WTC11 (cell line): ENCODE results near the gene PGAP3. TPM values are rescaled to one million over a fixed set of nuclear protein-coding genes. Genes with fewer than 3 reads are reported as not detected.
A peak's percentile ranks its signal among the peaks of the same experiment; 100 is the strongest.

Experiments used
- ATAC-seq: fragments of 200-7000 bp; cut with Tn5 transposase; 2 replicates; pipeline ENCODE4 v1.10.0; 2021; ENCODE audit warnings: mild to moderate bottlenecking, moderate library complexity
- CTCF ChIA-PET: fragments of 300-600 bp; sonication (Branson Sonifier 250); formaldehyde crosslinking; loops from one replicate; lab custom pipeline; 2021; ENCODE audit warnings: antibody characterized with exemption; lab: Charles Lee
- POLR2A ChIA-PET: fragments of 350-600 bp; sonication (Branson Sonifier 250); formaldehyde crosslinking; loops from one replicate; lab custom pipeline; 2021; ENCODE audit warnings: antibody characterized with exemption; lab: Charles Lee
- DNase-seq: peaks from one replicate; pipeline ENCODE4 v3.0.0; 2021; ENCODE audit warnings: low spot score
- H3K27ac Mint-ChIP-seq: 2 replicates; pipeline ENCODE4 v1.8.0; 2021; ENCODE audit warnings: mixed read lengths
- H3K27me3 Mint-ChIP-seq: 2 replicates; pipeline ENCODE4 v1.8.0; 2021; ENCODE audit warnings: low read depth, mild to moderate bottlenecking, moderate library complexity, mixed read lengths
- H3K36me3 Mint-ChIP-seq: 2 replicates; pipeline ENCODE4 v1.8.0; 2021; ENCODE audit warnings: mixed read lengths
- H3K4me1 Mint-ChIP-seq: 2 replicates; pipeline ENCODE4 v1.8.0; 2022; ENCODE audit warnings: mixed read lengths
- H3K4me3 Mint-ChIP-seq: 2 replicates; pipeline ENCODE4 v1.8.0; 2021; ENCODE audit warnings: mild to moderate bottlenecking, moderate library complexity, mixed read lengths
- H3K9me3 Mint-ChIP-seq: 2 replicates; pipeline ENCODE4 v1.8.0; 2021; ENCODE audit warnings: mixed read lengths
- ARID4B ChIP-seq: sonication (generic); formaldehyde crosslinking; IDR thresholded peaks from 2 replicates; pipeline ENCODE4 v1.8.0; 2023; ENCODE audit warnings: missing genetic modification reagents, mild to moderate bottlenecking, borderline replicate concordance
- CREB1 ChIP-seq: sonication (generic); formaldehyde crosslinking; IDR thresholded peaks from 2 replicates; pipeline ENCODE4 v1.8.0; 2023; ENCODE audit warnings: mild to moderate bottlenecking, missing genetic modification reagents
- CTCF ChIP-seq: fragments of 200-600 bp; IDR thresholded peaks from 2 replicates; pipeline ENCODE4 v1.8.0; 2022; ENCODE audit warnings: antibody characterized with exemption
- GABPB1 ChIP-seq: sonication (generic); formaldehyde crosslinking; IDR thresholded peaks from 2 replicates; pipeline ENCODE4 v1.8.1; 2023; ENCODE audit warnings: mild to moderate bottlenecking, missing genetic modification reagents
- GTF2I ChIP-seq: fragments of 250-450 bp; sonication (Bioruptor Pico); conservative IDR thresholded peaks from 2 replicates; pipeline ENCODE4 v1.4.0; 2021; ENCODE audit warnings: mild to moderate bottlenecking
- MAX ChIP-seq: sonication (generic); formaldehyde crosslinking; IDR thresholded peaks from 2 replicates; pipeline ENCODE4 v1.8.0; 2022; ENCODE audit warnings: mild to moderate bottlenecking, missing genetic modification reagents
- NR2C2 ChIP-seq: sonication (generic); formaldehyde crosslinking; IDR thresholded peaks from 2 replicates; pipeline ENCODE4 v1.8.0; 2022; ENCODE audit warnings: mild to moderate bottlenecking, missing genetic modification reagents
- PRRX2 ChIP-seq: fragments of 250-450 bp; sonication (Bioruptor Pico); IDR thresholded peaks from 2 replicates; pipeline ENCODE4 v1.8.0; 2021; ENCODE audit warnings: mild to moderate bottlenecking
- RELA ChIP-seq: sonication (generic); formaldehyde crosslinking; IDR thresholded peaks from 2 replicates; pipeline ENCODE4 v1.8.1; 2022; ENCODE audit warnings: missing genetic modification reagents, mild to moderate bottlenecking, borderline replicate concordance
- TCF7 ChIP-seq: sonication (generic); formaldehyde crosslinking; IDR thresholded peaks from 2 replicates; pipeline ENCODE4 v1.8.0; 2022; ENCODE audit warnings: mild to moderate bottlenecking, low read depth, missing genetic modification reagents, moderate library complexity
- TEAD1 ChIP-seq: sonication (generic); formaldehyde crosslinking; IDR thresholded peaks from 2 replicates; pipeline ENCODE4 v1.8.0; 2022; ENCODE audit warnings: mild to moderate bottlenecking, missing genetic modification reagents
- TP53 ChIP-seq: sonication (generic); formaldehyde crosslinking; IDR thresholded peaks from 2 replicates; pipeline ENCODE4 v1.8.1; 2023; ENCODE audit warnings: mild to moderate bottlenecking, missing genetic modification reagents
- ZNF121 ChIP-seq: sonication (generic); formaldehyde crosslinking; IDR thresholded peaks from 2 replicates; pipeline ENCODE4 v1.8.0; 2023; ENCODE audit warnings: missing genetic modification reagents
- ZNF416 ChIP-seq: fragments of 250-450 bp; sonication (Bioruptor Pico); IDR thresholded peaks from 2 replicates; pipeline ENCODE4 v1.9.0; 2021; ENCODE audit warnings: mild to moderate bottlenecking, inconsistent platforms
- ZNF423 ChIP-seq: fragments of 250-450 bp; sonication (Bioruptor Pico); IDR thresholded peaks from 2 replicates; pipeline ENCODE4 v2.1.2; 2022; ENCODE audit warnings: mild to moderate bottlenecking, moderate library complexity
- total RNA-seq: library from RNA; stranded (reverse); gene quantifications from 3 replicates; pipeline ENCODE4 v1.2.3, GENCODE V29; 2021
- TF ChIP-seq, protein P1 (sequence below): sonication (generic); formaldehyde crosslinking; IDR thresholded peaks from 2 replicates; pipeline ENCODE4 v1.8.0; 2022; ENCODE audit warnings: mild to moderate bottlenecking, missing genetic modification reagents
- TF ChIP-seq, protein P2 (sequence below): sonication (generic); formaldehyde crosslinking; IDR thresholded peaks from 2 replicates; pipeline ENCODE4 v1.8.0; 2023; ENCODE audit warnings: missing genetic modification reagents
- TF ChIP-seq, protein P3 (sequence below): sonication (generic); formaldehyde crosslinking; IDR thresholded peaks from 2 replicates; pipeline ENCODE4 v1.8.1; 2022; ENCODE audit warnings: mild to moderate bottlenecking, moderate library complexity, missing genetic modification reagents
- TF ChIP-seq, protein P4 (sequence below): sonication (generic); formaldehyde crosslinking; IDR thresholded peaks from 2 replicates; pipeline ENCODE4 v1.8.1; 2022; ENCODE audit warnings: low read depth, missing genetic modification reagents, borderline replicate concordance

Gene PGAP3
- total RNA-seq, 1 experiment from 2014 or later: 24.9 TPM

- ChIA-PET POLR2A (no interaction called here), CTCF (interaction anchor here (0.6 to 18.0 kb wide), 10 partner anchors 9 to 298 kb away, joined by 3 to 876 read pairs (median 5); partner anchors contain the start of genes ERBB2, MIEN1, PGAP3 and PPP1R1B)
- no peaks in the 10 kb centered on the region for H3K9me3 Mint-ChIP-seq
- no peak overlapping the region; the same call in 1 of the 2 replicates for H3K27ac Mint-ChIP-seq
- DNase-seq: no peak
- peak; percentile 36 for ATAC-seq
- TF ChIP-seq TEAD1: no peak
- 0 out of 2 replicates have a peak, but pooled peaks have one; percentile 17 for TF ChIP-seq ZNF423
- H3K4me1 Mint-ChIP-seq: peaks cover 29% of the 10 kb centered on the region
- peaks cover 10% of the 10 kb centered on the region for H3K27me3 Mint-ChIP-seq
- H3K36me3 Mint-ChIP-seq: no peaks in the 10 kb centered on the region
- H3K4me3 Mint-ChIP-seq: no peak overlapping the region
These were observed 13.0 kb downstream of the PGAP3 start for GRCh38 chr17:39674702-39675389.

- POLR2A ChIA-PET: no interaction called here
- ATAC-seq (no peak), DNase-seq (no peak)
- Mint-ChIP-seq H3K4me3 (no peak overlapping the region), H3K27me3 (peaks cover 13% of the 10 kb centered on the region), H3K4me1 (peaks cover 31% of the 10 kb centered on the region), H3K36me3 (no peaks in the 10 kb centered on the region), H3K27ac (no peak overlapping the region), H3K9me3 (no peaks in the 10 kb centered on the region)
- CTCF ChIA-PET: interaction anchor here (0.7 to 18.0 kb wide), 8 partner anchors 9 to 56 kb away, joined by 3 to 876 read pairs (median 6); partner anchors contain the start of genes ERBB2, MIEN1, PGAP3 and PPP1R1B
- no peak for TF ChIP-seq TP53 (CRISPR knock-in tag)
- TF ChIP-seq GTF2I: no peak
- no peak for TF ChIP-seq PRRX2 (CRISPR knock-in tag)
- no peak for TF ChIP-seq ZNF416
- TF ChIP-seq TCF7 (CRISPR knock-in tag): no peak
- TF ChIP-seq, protein P1, sequence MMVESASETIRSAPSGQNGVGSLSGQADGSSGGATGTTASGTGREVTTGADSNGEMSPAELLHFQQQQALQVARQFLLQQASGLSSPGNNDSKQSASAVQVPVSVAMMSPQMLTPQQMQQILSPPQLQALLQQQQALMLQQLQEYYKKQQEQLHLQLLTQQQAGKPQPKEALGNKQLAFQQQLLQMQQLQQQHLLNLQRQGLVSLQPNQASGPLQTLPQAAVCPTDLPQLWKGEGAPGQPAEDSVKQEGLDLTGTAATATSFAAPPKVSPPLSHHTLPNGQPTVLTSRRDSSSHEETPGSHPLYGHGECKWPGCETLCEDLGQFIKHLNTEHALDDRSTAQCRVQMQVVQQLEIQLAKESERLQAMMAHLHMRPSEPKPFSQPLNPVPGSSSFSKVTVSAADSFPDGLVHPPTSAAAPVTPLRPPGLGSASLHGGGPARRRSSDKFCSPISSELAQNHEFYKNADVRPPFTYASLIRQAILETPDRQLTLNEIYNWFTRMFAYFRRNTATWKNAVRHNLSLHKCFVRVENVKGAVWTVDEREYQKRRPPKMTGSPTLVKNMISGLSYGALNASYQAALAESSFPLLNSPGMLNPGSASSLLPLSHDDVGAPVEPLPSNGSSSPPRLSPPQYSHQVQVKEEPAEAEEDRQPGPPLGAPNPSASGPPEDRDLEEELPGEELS (CRISPR knock-in tag): no peak
- TF ChIP-seq CTCF: no peak
- TF ChIP-seq, protein P2, sequence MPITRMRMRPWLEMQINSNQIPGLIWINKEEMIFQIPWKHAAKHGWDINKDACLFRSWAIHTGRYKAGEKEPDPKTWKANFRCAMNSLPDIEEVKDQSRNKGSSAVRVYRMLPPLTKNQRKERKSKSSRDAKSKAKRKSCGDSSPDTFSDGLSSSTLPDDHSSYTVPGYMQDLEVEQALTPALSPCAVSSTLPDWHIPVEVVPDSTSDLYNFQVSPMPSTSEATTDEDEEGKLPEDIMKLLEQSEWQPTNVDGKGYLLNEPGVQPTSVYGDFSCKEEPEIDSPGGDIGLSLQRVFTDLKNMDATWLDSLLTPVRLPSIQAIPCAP (CRISPR knock-in tag): no peak
These were observed 13.7 kb downstream of the PGAP3 start for GRCh38 chr17:39674179-39674578.

DNA sequence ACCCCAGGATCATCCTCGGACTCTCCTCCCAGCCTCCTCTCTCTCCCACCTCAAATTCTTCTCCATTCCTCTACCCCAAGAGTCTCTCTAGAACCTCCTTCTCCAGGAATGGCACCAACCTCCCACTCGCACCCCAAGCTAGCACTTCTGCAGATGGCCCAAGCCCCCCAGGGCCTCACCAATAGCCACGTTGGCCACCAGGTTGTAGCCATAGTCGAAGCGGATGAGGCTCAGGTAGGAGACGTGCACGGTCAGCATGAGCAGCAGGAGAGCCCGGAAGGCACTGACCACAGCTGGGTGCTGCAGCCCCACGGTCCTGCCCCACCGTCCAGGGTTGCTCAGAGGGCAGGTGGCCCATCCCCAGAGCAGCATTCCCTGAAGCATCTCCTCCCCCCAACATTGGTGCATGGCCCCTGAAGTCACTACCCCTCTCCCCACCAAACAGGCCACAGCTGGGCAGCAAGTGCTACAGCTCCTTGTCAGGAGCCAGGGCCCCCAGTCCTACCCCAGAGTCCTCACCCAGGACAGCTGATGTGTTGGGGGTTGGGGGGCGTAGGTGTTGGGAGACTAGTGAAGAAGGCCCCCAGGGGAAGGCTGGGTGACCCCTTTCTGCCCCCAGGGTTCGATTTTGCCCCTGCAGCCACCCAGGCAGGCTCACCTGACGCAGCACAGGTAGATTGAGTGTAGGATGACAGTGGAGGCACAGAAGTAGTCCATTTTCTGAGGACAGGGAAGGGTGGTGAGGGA lies 14.3 kb downstream of the PGAP3 start:
- DNase-seq (no peak), ATAC-seq (no peak)
- no peaks in the 10 kb centered on the region for H3K36me3 Mint-ChIP-seq
- H3K4me3 Mint-ChIP-seq: no peak overlapping the region
- POLR2A ChIA-PET: no interaction called here
- no peak overlapping the region for H3K27ac Mint-ChIP-seq
- CTCF ChIA-PET: interaction anchor here (1.7 to 18.0 kb wide), 5 partner anchors 10 to 48 kb away, joined by 3 to 876 read pairs (median 18); partner anchors contain the start of genes PGAP3 and PPP1R1B
- no peaks in the 10 kb centered on the region for H3K9me3 Mint-ChIP-seq
- peaks cover 31% of the 10 kb centered on the region for H3K4me1 Mint-ChIP-seq
- H3K27me3 Mint-ChIP-seq: peaks cover 20% of the 10 kb centered on the region
- TF ChIP-seq RELA (CRISPR knock-in tag): no peak
- no peak for TF ChIP-seq CREB1 (CRISPR knock-in tag)
- no peak for TF ChIP-seq NR2C2 (CRISPR knock-in tag)
- TF ChIP-seq, protein P3, sequence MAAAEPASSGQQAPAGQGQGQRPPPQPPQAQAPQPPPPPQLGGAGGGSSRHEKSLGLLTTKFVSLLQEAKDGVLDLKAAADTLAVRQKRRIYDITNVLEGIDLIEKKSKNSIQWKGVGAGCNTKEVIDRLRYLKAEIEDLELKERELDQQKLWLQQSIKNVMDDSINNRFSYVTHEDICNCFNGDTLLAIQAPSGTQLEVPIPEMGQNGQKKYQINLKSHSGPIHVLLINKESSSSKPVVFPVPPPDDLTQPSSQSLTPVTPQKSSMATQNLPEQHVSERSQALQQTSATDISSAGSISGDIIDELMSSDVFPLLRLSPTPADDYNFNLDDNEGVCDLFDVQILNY (CRISPR knock-in tag): no peak
- no peak for TF ChIP-seq TEAD1
- TF ChIP-seq GABPB1: no peak
- TF ChIP-seq ARID4B: no peak
- TF ChIP-seq ZNF121: no peak
- TF ChIP-seq, protein P4, sequence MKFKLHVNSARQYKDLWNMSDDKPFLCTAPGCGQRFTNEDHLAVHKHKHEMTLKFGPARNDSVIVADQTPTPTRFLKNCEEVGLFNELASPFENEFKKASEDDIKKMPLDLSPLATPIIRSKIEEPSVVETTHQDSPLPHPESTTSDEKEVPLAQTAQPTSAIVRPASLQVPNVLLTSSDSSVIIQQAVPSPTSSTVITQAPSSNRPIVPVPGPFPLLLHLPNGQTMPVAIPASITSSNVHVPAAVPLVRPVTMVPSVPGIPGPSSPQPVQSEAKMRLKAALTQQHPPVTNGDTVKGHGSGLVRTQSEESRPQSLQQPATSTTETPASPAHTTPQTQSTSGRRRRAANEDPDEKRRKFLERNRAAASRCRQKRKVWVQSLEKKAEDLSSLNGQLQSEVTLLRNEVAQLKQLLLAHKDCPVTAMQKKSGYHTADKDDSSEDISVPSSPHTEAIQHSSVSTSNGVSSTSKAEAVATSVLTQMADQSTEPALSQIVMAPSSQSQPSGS (CRISPR knock-in tag): no peak
- TF ChIP-seq MAX (CRISPR knock-in tag): no peak
